Colonic mucosa (tissue), 4 donors: Measurements from ENCODE around the gene EPG5. TPM values are rescaled to one million over a fixed set of nuclear protein-coding genes. Genes with fewer than 3 reads are reported as not detected.

Experiments
- DNase-seq: peaks from one replicate; pipeline ENCODE4 v3.0.0-alpha.2; 2020
- H3K27ac ChIP-seq: fragments of 200-600 bp; one replicate; pipeline ENCODE4 v1.8.0; 2021
- H3K27me3 ChIP-seq: fragments of 200-600 bp; one replicate; pipeline ENCODE4 v1.8.0; 2021
- H3K36me3 ChIP-seq: fragments of 200-600 bp; one replicate; pipeline ENCODE4 v1.8.0; 2021
- H3K4me1 ChIP-seq: fragments of 200-600 bp; one replicate; pipeline ENCODE4 v1.8.0; 2021; ENCODE audit warnings: mild to moderate bottlenecking
- H3K4me3 ChIP-seq: fragments of 200-600 bp; one replicate; pipeline ENCODE4 v1.8.0; 2021
- H3K9ac ChIP-seq, 2 donors: one replicate each; pipeline ENCODE4 v1.7.0; 2013; ENCODE audit warnings: control low read depth in 2 of 2, low read depth in 2 of 2, low read length in 2 of 2
- H3K9me3 ChIP-seq: fragments of 200-600 bp; one replicate; pipeline ENCODE4 v1.8.0; 2021
- intact Hi-C: fragments of 100-400 bp; cut with DNase I; formaldehyde crosslinking; loops from one replicate; pipeline ENCODE4 v1.14.1; 2022
- total RNA-seq, 2 donors: library from RNA; stranded (reverse); fragmentation: NEBNext Ultra II Directional in 1 of 2; extraction: Animal tissue kit (Norgen Biotek cat#: 25700) in 1 of 2; gene quantifications; one replicate each; pipeline ENCODE4 v1.2.1, GENCODE V29; 2021
- TF ChIP-seq, protein P1 (sequence below): fragments of 200-600 bp; IDR thresholded peaks from one replicate; pipeline ENCODE4 v1.8.0; 2022; ENCODE audit warnings: antibody characterized with exemption, mild to moderate bottlenecking
- donor health status: healthy.
- donor health status: DM: no; HTN: no; CAD: no.
- donor health status: DM: no; HTN: no; CAD: no.

EPG5 gene
- total RNA-seq, 2 donors from 2014 or later: 16.0 to 17.3 TPM

DNA sequence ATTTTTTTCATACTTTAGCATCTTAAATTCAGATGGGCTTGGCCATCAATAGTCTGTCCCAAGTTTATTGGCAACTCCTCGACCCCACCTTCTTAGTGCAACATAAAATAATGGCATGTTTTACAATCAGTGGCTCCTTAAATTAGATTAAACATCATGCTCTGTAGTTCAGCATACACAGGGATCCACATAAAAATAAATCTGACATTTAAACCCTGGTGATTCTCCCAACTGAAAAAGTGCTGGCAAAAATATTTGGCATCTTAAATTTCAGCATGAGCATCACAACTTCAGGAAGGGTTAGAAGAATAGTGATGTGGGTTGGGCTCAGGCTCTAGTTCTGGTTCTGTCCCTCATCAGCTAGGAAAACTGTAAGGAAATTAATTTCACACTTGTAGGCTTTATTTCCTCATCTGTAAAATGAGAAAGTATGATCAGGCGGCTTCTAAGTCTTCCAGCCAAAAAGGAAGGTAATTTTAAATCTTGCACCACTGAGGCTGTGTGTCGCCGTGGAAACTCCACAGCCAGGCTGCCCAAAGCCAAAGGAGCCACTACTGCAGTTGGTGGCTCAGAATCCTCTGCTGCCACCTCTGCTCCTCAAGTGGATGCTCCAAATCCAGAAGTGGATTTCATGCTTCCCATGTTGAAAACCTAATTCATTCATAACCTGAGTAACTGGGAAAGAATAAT, 17.6 kb upstream of the EPG5 start:
- no peak for DNase-seq
- TF ChIP-seq, protein P1, sequence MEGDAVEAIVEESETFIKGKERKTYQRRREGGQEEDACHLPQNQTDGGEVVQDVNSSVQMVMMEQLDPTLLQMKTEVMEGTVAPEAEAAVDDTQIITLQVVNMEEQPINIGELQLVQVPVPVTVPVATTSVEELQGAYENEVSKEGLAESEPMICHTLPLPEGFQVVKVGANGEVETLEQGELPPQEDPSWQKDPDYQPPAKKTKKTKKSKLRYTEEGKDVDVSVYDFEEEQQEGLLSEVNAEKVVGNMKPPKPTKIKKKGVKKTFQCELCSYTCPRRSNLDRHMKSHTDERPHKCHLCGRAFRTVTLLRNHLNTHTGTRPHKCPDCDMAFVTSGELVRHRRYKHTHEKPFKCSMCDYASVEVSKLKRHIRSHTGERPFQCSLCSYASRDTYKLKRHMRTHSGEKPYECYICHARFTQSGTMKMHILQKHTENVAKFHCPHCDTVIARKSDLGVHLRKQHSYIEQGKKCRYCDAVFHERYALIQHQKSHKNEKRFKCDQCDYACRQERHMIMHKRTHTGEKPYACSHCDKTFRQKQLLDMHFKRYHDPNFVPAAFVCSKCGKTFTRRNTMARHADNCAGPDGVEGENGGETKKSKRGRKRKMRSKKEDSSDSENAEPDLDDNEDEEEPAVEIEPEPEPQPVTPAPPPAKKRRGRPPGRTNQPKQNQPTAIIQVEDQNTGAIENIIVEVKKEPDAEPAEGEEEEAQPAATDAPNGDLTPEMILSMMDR: no peak
- H3K9me3 ChIP-seq: no peaks in the 10 kb centered on the region
- intact Hi-C loops: no loop called here
- no peak overlapping the region for H3K9ac ChIP-seq
- H3K27me3 ChIP-seq: no peaks in the 10 kb centered on the region
- no peaks in the 10 kb centered on the region for H3K36me3 ChIP-seq
- no peak overlapping the region for H3K4me3 ChIP-seq
- no peak overlapping the region for H3K27ac ChIP-seq
- no peaks in the 10 kb centered on the region for H3K4me1 ChIP-seq

DNA sequence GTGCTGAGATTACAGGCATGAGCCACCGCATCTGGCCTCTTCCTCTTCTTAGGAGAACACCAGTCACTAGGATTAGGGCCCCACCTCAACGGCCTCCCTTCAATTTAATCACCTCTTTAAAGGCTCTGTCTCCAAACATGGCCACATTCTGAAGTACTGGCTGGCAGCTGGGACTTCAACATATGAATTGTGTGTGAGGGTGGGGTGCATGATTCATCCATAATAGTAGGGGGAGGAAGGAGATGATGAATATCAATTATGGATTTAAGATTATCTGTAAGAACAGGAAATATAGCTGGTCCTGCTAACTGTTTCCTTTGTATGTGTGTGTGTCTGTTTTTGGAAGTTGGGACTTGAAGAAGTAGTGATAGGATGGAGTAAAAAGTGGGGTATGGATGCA, 14.7 kb upstream of the EPG5 start:
- Histone ChIP-seq H3K27me3 (no peaks in the 10 kb centered on the region), H3K9ac (no peak overlapping the region), H3K9me3 (no peaks in the 10 kb centered on the region), H3K4me1 (no peaks in the 10 kb centered on the region), H3K36me3 (no peaks in the 10 kb centered on the region), H3K4me3 (no peak overlapping the region), H3K27ac (no peak overlapping the region)
- TF ChIP-seq, protein P1: no peak
- intact Hi-C loops: no loop called here
- no peak for DNase-seq

DNA sequence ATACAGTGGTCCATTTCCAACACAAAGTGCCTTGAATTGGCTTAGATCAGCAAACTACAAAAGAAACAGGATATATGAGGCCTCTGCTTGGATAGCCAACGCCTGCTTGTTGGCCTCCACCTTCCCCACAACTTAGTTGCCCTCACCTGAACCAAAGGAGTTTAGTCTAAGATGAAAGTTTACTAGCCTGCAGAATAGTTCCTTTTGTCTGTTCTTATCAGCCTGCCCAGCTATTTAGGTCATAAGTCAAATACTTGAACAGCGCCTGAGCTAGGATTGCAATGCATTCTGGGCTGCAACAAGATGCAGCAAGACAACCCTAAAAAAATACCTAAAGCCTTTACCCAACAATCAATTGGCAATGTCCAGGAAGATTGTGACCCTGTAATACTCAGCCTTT, 13.1 kb upstream of the EPG5 start:
- no peaks in the 10 kb centered on the region for H3K9me3 ChIP-seq
- H3K4me1 ChIP-seq: no peaks in the 10 kb centered on the region
- no peaks in the 10 kb centered on the region for H3K36me3 ChIP-seq
- no peak overlapping the region for H3K9ac ChIP-seq
- TF ChIP-seq, protein P1: no peak
- no peaks in the 10 kb centered on the region for H3K27me3 ChIP-seq
- H3K27ac ChIP-seq: no peak overlapping the region
- DNase-seq: no peak
- intact Hi-C loops: no loop called here
- no peak overlapping the region for H3K4me3 ChIP-seq

DNA sequence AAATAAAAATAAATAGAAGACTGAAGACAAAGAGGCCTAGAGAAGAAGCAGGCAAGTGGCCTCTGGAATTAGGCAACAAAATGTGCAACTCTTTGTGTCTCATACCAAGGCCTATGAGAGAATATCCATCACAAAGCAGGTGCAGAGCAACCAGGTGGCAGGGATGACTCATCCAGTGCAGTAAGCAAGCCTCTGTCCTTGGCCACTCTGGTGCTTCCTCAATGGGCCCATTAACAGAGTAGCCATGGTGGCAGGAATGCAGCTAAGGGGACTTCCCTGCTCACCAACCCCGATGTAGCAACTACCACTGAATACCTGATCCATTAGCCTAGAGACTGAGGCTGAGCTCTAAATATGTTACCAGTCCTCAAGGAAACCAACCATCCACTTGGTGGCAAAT, 11.0 kb upstream of the EPG5 start:
- H3K9ac ChIP-seq: no peak overlapping the region
- TF ChIP-seq, protein P1: no peak
- intact Hi-C loops: no loop called here
- H3K36me3 ChIP-seq: no peaks in the 10 kb centered on the region
- peaks cover 5% of the 10 kb centered on the region for H3K4me1 ChIP-seq
- no peaks in the 10 kb centered on the region for H3K27me3 ChIP-seq
- DNase-seq: no peak
- H3K9me3 ChIP-seq: no peaks in the 10 kb centered on the region
- H3K4me3 ChIP-seq: no peak overlapping the region
- H3K27ac ChIP-seq: no peak overlapping the region

DNA sequence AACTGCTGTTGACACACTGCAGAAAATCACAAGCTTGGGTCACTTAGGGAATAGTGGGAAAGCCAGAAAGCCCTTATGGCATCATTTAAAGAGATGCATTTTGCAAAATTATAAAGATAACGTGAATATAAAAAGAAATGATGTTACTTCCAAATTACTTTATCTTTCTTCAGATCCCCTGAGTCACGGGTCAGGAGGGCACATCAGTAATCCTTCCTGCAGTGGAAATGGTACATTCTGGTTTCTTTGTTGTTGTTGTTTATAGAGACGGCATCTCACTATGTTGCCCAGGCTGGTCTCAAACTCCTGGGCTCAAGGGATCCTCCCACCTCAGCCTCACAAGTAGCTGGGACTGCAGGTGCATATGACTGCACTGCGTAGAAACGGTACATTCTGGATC, 9.8 kb upstream of the EPG5 start:
- Histone ChIP-seq H3K9ac (no peak overlapping the region), H3K4me1 (peaks cover 5% of the 10 kb centered on the region), H3K27me3 (no peaks in the 10 kb centered on the region), H3K36me3 (no peaks in the 10 kb centered on the region), H3K27ac (no peak overlapping the region), H3K4me3 (no peak overlapping the region), H3K9me3 (no peaks in the 10 kb centered on the region)
- TF ChIP-seq, protein P1: no peak
- DNase-seq: no peak
- intact Hi-C loops: no loop called here
